ENCODE results near the gene CMTR1. TPM values are rescaled to one million over a fixed set of nuclear protein-coding genes. Genes with fewer than 3 reads are reported as not detected.

The CMTR1 gene
- total RNA-seq, 2 donors from 2014 or later = 20.3 to 24.4 TPM

GRCh38 chr6:37483252-37483901 is 50.4 kb downstream of the CMTR1 start:
- H3K27ac ChIP-seq = no peak overlapping the region
- H3K27me3 ChIP-seq = no peaks in the 10 kb centered on the region
- DNase-seq = no peak
- H3K9me3 ChIP-seq = no peaks in the 10 kb centered on the region
- intact Hi-C loops (cut with DNase I) = loop anchor here (5.0 kb wide), 1 partner anchor 84 kb away; no protein-coding TSS in a partner anchor
- no peak for TF ChIP-seq CTCF (IDR thresholded peaks at IDR 0.05)
- H3K36me3 ChIP-seq = no peaks in the 10 kb centered on the region
- H3K9ac ChIP-seq (ENCODE audit: low read depth in 2 of 2, low read length in 2 of 2) = no peak overlapping the region
- no peak overlapping the region for H3K4me3 ChIP-seq
- H3K4me1 ChIP-seq = no peaks in the 10 kb centered on the region

- intact Hi-C loops (cut with DNase I) = loop anchor here (5.0 kb wide), 1 partner anchor 83 kb away; no protein-coding TSS in a partner anchor
- Histone ChIP-seq H3K36me3 (no peaks in the 10 kb centered on the region), H3K9ac (ENCODE audit: low read depth in 2 of 2, low read length in 2 of 2) (no peak overlapping the region)
Observed at GRCh38 chr6:37483917-37484785, 51.1 kb downstream of the CMTR1 start.

GRCh38 chr6:37484786-37485170 is 51.8 kb downstream of the CMTR1 start:
- TF ChIP-seq CTCF (IDR thresholded peaks at IDR 0.05) = no peak
- Histone ChIP-seq H3K27me3 (no peaks in the 10 kb centered on the region), H3K4me3 (no peak overlapping the region), H3K9ac (ENCODE audit: low read depth in 2 of 2, low read length in 2 of 2) (no peak overlapping the region), H3K4me1 (no peaks in the 10 kb centered on the region), H3K27ac (no peak overlapping the region), H3K36me3 (no peaks in the 10 kb centered on the region), H3K9me3 (no peaks in the 10 kb centered on the region)
- no peak for DNase-seq
- intact Hi-C loops (cut with DNase I) = loop anchor here (5.0 kb wide), 2 partner anchors 83 to 208 kb away; no protein-coding TSS in a partner anchor

More at GRCh38 chr6:37483917-37484785, 51.1 kb downstream of the CMTR1 start:
- no peak overlapping the region for H3K27ac ChIP-seq
- H3K4me1 ChIP-seq = no peaks in the 10 kb centered on the region
- DNase-seq = peak; percentile 51
- H3K4me3 ChIP-seq = no peak overlapping the region
- peak; percentile 67 for TF ChIP-seq CTCF (IDR thresholded peaks at IDR 0.05)
- no peaks in the 10 kb centered on the region for H3K9me3 ChIP-seq
- H3K27me3 ChIP-seq = no peaks in the 10 kb centered on the region

- H3K4me3 ChIP-seq = no peak overlapping the region
- no peaks in the 10 kb centered on the region for H3K36me3 ChIP-seq
- H3K9ac ChIP-seq (ENCODE audit: low read depth in 2 of 2, low read length in 2 of 2) = no peak overlapping the region
- no peak for DNase-seq
- H3K27me3 ChIP-seq = no peaks in the 10 kb centered on the region
- H3K27ac ChIP-seq = no peak overlapping the region
- TF ChIP-seq CTCF (IDR thresholded peaks at IDR 0.05) = no peak
- intact Hi-C loops (cut with DNase I) = loop anchor here (5.0 kb wide), 1 partner anchor 207 kb away; no protein-coding TSS in a partner anchor
- H3K9me3 ChIP-seq = no peaks in the 10 kb centered on the region
- no peaks in the 10 kb centered on the region for H3K4me1 ChIP-seq
Observed at GRCh38 chr6:37485291-37485702, 52.3 kb downstream of the CMTR1 start.

- H3K9ac ChIP-seq (ENCODE audit: low read depth in 2 of 2, low read length in 2 of 2) = no peak overlapping the region
- DNase-seq = no peak
- intact Hi-C loops (cut with DNase I) = loop anchor here (5.0 kb wide), 1 partner anchor 206 kb away; no protein-coding TSS in a partner anchor
Observed at GRCh38 chr6:37486121-37486839, 53.3 kb downstream of the CMTR1 start.

More at GRCh38 chr6:37486121-37486839, 53.3 kb downstream of the CMTR1 start:
- no peak overlapping the region for H3K4me3 ChIP-seq
- no peak for TF ChIP-seq CTCF (IDR thresholded peaks at IDR 0.05)
- no peaks in the 10 kb centered on the region for H3K4me1 ChIP-seq
- no peak overlapping the region for H3K27ac ChIP-seq
- no peaks in the 10 kb centered on the region for H3K27me3 ChIP-seq
- H3K9me3 ChIP-seq = no peaks in the 10 kb centered on the region
- H3K36me3 ChIP-seq = no peaks in the 10 kb centered on the region

Measured in colonic mucosa (tissue), 4 donors.